ENCODE measurements around the gene PTH2R. TPM values are rescaled to one million over a fixed set of nuclear protein-coding genes. Genes with fewer than 3 reads are reported as not detected.
"Not testable (repeated sequence)": the region's sequence is repeated elsewhere in the genome, so short reads cannot be mapped to it uniquely, and the experiment has no call there.

Gene PTH2R
- total RNA-seq, 4 donors from 2014 or later = not detected

- no peaks in the 10 kb centered on the region for H3K36me3 ChIP-seq
- 76 to 80% methylated on average over 4 to 5 of the region's 5 CpGs for WGBS, 2 donors
- intact Hi-C loops (cut with DNase I) = no loop called here
- H3K9me3 ChIP-seq = no peaks in the 10 kb centered on the region
- no peak for DNase-seq
- H3K4me1 ChIP-seq = no peaks in the 10 kb centered on the region
- no peak overlapping the region for H3K27ac ChIP-seq
- H3K27me3 ChIP-seq = no peaks in the 10 kb centered on the region
- no peak overlapping the region for H3K4me3 ChIP-seq (replicated peaks in 1 of 3)
- TF ChIP-seq, protein P1, sequence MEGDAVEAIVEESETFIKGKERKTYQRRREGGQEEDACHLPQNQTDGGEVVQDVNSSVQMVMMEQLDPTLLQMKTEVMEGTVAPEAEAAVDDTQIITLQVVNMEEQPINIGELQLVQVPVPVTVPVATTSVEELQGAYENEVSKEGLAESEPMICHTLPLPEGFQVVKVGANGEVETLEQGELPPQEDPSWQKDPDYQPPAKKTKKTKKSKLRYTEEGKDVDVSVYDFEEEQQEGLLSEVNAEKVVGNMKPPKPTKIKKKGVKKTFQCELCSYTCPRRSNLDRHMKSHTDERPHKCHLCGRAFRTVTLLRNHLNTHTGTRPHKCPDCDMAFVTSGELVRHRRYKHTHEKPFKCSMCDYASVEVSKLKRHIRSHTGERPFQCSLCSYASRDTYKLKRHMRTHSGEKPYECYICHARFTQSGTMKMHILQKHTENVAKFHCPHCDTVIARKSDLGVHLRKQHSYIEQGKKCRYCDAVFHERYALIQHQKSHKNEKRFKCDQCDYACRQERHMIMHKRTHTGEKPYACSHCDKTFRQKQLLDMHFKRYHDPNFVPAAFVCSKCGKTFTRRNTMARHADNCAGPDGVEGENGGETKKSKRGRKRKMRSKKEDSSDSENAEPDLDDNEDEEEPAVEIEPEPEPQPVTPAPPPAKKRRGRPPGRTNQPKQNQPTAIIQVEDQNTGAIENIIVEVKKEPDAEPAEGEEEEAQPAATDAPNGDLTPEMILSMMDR (IDR thresholded peaks at IDR 0.05) = no peak
- TF ChIP-seq POLR2A (IDR thresholded peaks at IDR 0.05) = no peak
These were observed 123.2 kb downstream of the PTH2R start for GRCh38 chr2:208529796-208530195.

- intact Hi-C loops (cut with DNase I) = no loop called here
- Histone ChIP-seq H3K36me3 (no peaks in the 10 kb centered on the region), H3K4me1 (no peaks in the 10 kb centered on the region), H3K27me3 (no peaks in the 10 kb centered on the region), H3K27ac (no peak overlapping the region), H3K4me3 (replicated peaks in 1 of 3) (no peak overlapping the region), H3K9me3 (no peaks in the 10 kb centered on the region)
- TF ChIP-seq, protein P1 (IDR thresholded peaks at IDR 0.05) = no peak
- no peak for TF ChIP-seq POLR2A (IDR thresholded peaks at IDR 0.05)
- DNase-seq = no peak
- WGBS, 2 donors = 89 to 92% methylated on average over 3 of the region's 3 CpGs
These were observed 124.8 kb downstream of the PTH2R start for GRCh38 chr2:208531361-208531760.

DNA sequence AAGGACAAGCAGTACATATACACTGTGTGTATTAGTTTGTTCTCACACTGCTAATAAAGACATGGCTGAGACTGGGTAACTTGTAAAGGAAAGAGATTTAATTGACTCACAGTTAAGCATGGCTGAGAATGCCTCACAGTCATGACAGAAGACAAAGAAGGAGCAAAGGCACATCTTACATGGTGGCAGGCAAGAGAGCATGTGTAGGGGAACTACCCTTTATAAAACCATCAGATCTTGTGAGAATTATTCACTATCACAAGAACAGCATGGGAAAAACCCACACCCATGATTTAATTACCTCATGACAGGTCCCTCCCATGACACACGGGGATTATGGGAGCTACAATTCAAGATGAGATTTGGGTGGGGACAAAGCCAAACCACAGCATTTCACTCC lies 129.0 kb downstream of the PTH2R start:
- DNase-seq; H3K4me1 ChIP-seq; H3K36me3 ChIP-seq; H3K27ac ChIP-seq; H3K4me3 ChIP-seq (replicated peaks in 1 of 3); H3K9me3 ChIP-seq; H3K27me3 ChIP-seq; intact Hi-C loops (cut with DNase I): not testable (repeated sequence)
- WGBS, 2 donors = 95 to 100% methylated on average over 1 of the region's 1 CpG

- no peak for DNase-seq
- Histone ChIP-seq H3K4me1 (no peaks in the 10 kb centered on the region), H3K9me3 (no peaks in the 10 kb centered on the region), H3K27me3 (no peaks in the 10 kb centered on the region), H3K36me3 (no peaks in the 10 kb centered on the region), H3K4me3 (replicated peaks in 1 of 3) (no peak overlapping the region), H3K27ac (no peak overlapping the region)
- no peak for TF ChIP-seq POLR2A (IDR thresholded peaks at IDR 0.05)
- TF ChIP-seq, protein P1 (IDR thresholded peaks at IDR 0.05) = no peak
- intact Hi-C loops (cut with DNase I) = no loop called here
- 85 to 86% methylated on average over 3 of the region's 3 CpGs for WGBS, 2 donors
These were observed 134.9 kb downstream of the PTH2R start for GRCh38 chr2:208541461-208541988.

GRCh38 chr2:208541989-208542464 lies 135.4 kb downstream of the PTH2R start:
- Histone ChIP-seq H3K27me3 (no peaks in the 10 kb centered on the region), H3K36me3 (no peaks in the 10 kb centered on the region), H3K4me3 (replicated peaks in 1 of 3) (no peak overlapping the region), H3K9me3 (no peaks in the 10 kb centered on the region), H3K4me1 (no peaks in the 10 kb centered on the region), H3K27ac (no peak overlapping the region)
- intact Hi-C loops (cut with DNase I) = no loop called here
- 64 to 65% methylated on average over 3 of the region's 3 CpGs for WGBS, 2 donors
- TF ChIP-seq, protein P1 (IDR thresholded peaks at IDR 0.05) = no peak
- TF ChIP-seq POLR2A (IDR thresholded peaks at IDR 0.05) = no peak
- DNase-seq = no peak
